Activated CD8-positive, alpha-beta T cell treated with anti-CD3 and anti-CD28 coated beads, Interleukin-2, amount 10 ng/mL, durations not matched to agents 7 days and 5 days (primary cell): Measurements from ENCODE around the gene WWOX. TPM values are rescaled to one million over a fixed set of nuclear protein-coding genes. Genes with fewer than 3 reads are reported as not detected.

Source experiments
- ATAC-seq: fragments of 150-1000 bp; cut with Tn5 transposase; one replicate; pipeline ENCODE4 v1.10.0; 2021; ENCODE audit warnings: moderate library complexity
- CTCF ChIA-PET: fragments of 350-600 bp; sonication (Branson Sonifier 250); formaldehyde crosslinking; loops from one replicate; lab custom pipeline; 2021; ENCODE audit warnings: antibody characterized with exemption; lab: Charles Lee
- POLR2A ChIA-PET: fragments of 350-600 bp; sonication (Branson Sonifier 250); formaldehyde crosslinking; loops from one replicate; lab custom pipeline; 2021; ENCODE audit warnings: antibody characterized with exemption; lab: Charles Lee
- DNase-seq: peaks from one replicate; pipeline ENCODE4 v3.0.0-alpha.2; 2020
- H3K27ac Mint-ChIP-seq: one replicate; pipeline ENCODE4 v1.8.0; 2021; ENCODE audit warnings: mild to moderate bottlenecking, mixed read lengths
- H3K27me3 Mint-ChIP-seq: one replicate; pipeline ENCODE4 v1.8.0; 2021; ENCODE audit warnings: low read depth, mixed read lengths
- H3K36me3 Mint-ChIP-seq: one replicate; pipeline ENCODE4 v1.8.0; 2021; ENCODE audit warnings: low read depth, mixed read lengths
- H3K4me1 Mint-ChIP-seq: one replicate; pipeline ENCODE4 v1.8.0; 2021; ENCODE audit warnings: low read depth, mixed read lengths
- H3K4me3 Mint-ChIP-seq: one replicate; pipeline ENCODE4 v1.8.0; 2021; ENCODE audit warnings: mild to moderate bottlenecking, mixed read lengths
- H3K9me3 Mint-ChIP-seq: one replicate; pipeline ENCODE4 v1.8.0; 2022; ENCODE audit warnings: mixed read lengths; ENCODE audit not compliant: insufficient read depth
- total RNA-seq, 2 experiments: library from RNA; stranded (reverse); gene quantifications; one replicate each; pipeline ENCODE4 v1.2.3, GENCODE V29; 2021

Gene WWOX
- total RNA-seq, 2 experiments from 2014 or later = 34.4 to 34.9 TPM

- H3K4me1 Mint-ChIP-seq = no peaks in the 10 kb centered on the region
- H3K4me3 Mint-ChIP-seq = no peak overlapping the region
- ATAC-seq = no peak
- POLR2A ChIA-PET = no interaction called here
- peaks cover 3% of the 10 kb centered on the region for H3K9me3 Mint-ChIP-seq
- H3K36me3 Mint-ChIP-seq = no peaks in the 10 kb centered on the region
- H3K27me3 Mint-ChIP-seq = no peaks in the 10 kb centered on the region
- DNase-seq = no peak
- CTCF ChIA-PET = interaction anchor here (1.6 kb wide), 1 partner anchor 22 kb away, joined by 4 read pairs; no protein-coding TSS in a partner anchor
- no peak overlapping the region for H3K27ac Mint-ChIP-seq
These were observed 752.7 kb downstream of the WWOX start for GRCh38 chr16:78852081-78852635.

- H3K36me3 Mint-ChIP-seq = no peaks in the 10 kb centered on the region
- no peak overlapping the region for H3K27ac Mint-ChIP-seq
- no peaks in the 10 kb centered on the region for H3K27me3 Mint-ChIP-seq
- ATAC-seq (no peak), DNase-seq (no peak)
- POLR2A ChIA-PET = no interaction called here
- H3K4me1 Mint-ChIP-seq = no peaks in the 10 kb centered on the region
- CTCF ChIA-PET = no interaction called here
- no peak overlapping the region for H3K4me3 Mint-ChIP-seq
- H3K9me3 Mint-ChIP-seq = no peaks in the 10 kb centered on the region
These were observed 762.6 kb downstream of the WWOX start for GRCh38 chr16:78862022-78862421.

- no peaks in the 10 kb centered on the region for H3K36me3 Mint-ChIP-seq
- no peak overlapping the region for H3K4me3 Mint-ChIP-seq
- H3K9me3 Mint-ChIP-seq = no peaks in the 10 kb centered on the region
- no peaks in the 10 kb centered on the region for H3K4me1 Mint-ChIP-seq
- ChIA-PET CTCF (no interaction called here), POLR2A (no interaction called here)
- DNase-seq (no peak), ATAC-seq (no peak)
- no peak overlapping the region for H3K27ac Mint-ChIP-seq
- no peaks in the 10 kb centered on the region for H3K27me3 Mint-ChIP-seq
These were observed 767.1 kb downstream of the WWOX start for GRCh38 chr16:78866521-78866920.

- Mint-ChIP-seq H3K27ac (no peak overlapping the region), H3K27me3 (no peaks in the 10 kb centered on the region), H3K36me3 (no peaks in the 10 kb centered on the region), H3K4me1 (no peaks in the 10 kb centered on the region), H3K4me3 (no peak overlapping the region), H3K9me3 (no peaks in the 10 kb centered on the region)
- POLR2A ChIA-PET = no interaction called here
- ATAC-seq = no peak
- CTCF ChIA-PET = no interaction called here
- DNase-seq = no peak
These were observed 770.0 kb downstream of the WWOX start for GRCh38 chr16:78869492-78869891.

GRCh38 chr16:78871241-78871640, 771.8 kb downstream of the WWOX start:
- H3K4me1 Mint-ChIP-seq = no peaks in the 10 kb centered on the region
- no peaks in the 10 kb centered on the region for H3K36me3 Mint-ChIP-seq
- H3K9me3 Mint-ChIP-seq = no peaks in the 10 kb centered on the region
- no peak overlapping the region for H3K4me3 Mint-ChIP-seq
- ATAC-seq (no peak), DNase-seq (no peak)
- no peak overlapping the region for H3K27ac Mint-ChIP-seq
- POLR2A ChIA-PET = no interaction called here
- no peaks in the 10 kb centered on the region for H3K27me3 Mint-ChIP-seq
- CTCF ChIA-PET = no interaction called here

- Mint-ChIP-seq H3K27ac (no peak overlapping the region), H3K36me3 (no peaks in the 10 kb centered on the region), H3K4me1 (no peaks in the 10 kb centered on the region), H3K4me3 (no peak overlapping the region), H3K27me3 (no peaks in the 10 kb centered on the region), H3K9me3 (no peaks in the 10 kb centered on the region)
- POLR2A ChIA-PET = no interaction called here
- DNase-seq = no peak
- ATAC-seq = no peak
- CTCF ChIA-PET = no interaction called here
These were observed 777.2 kb downstream of the WWOX start for GRCh38 chr16:78876671-78877070.

- DNase-seq (no peak), ATAC-seq (no peak)
- Mint-ChIP-seq H3K4me3 (no peak overlapping the region), H3K9me3 (no peaks in the 10 kb centered on the region), H3K36me3 (no peaks in the 10 kb centered on the region), H3K27me3 (no peaks in the 10 kb centered on the region), H3K4me1 (no peaks in the 10 kb centered on the region), H3K27ac (no peak overlapping the region)
- ChIA-PET CTCF (no interaction called here), POLR2A (interaction anchor here (0.6 kb wide), 1 partner anchor 10 kb away, joined by 3 read pairs; no protein-coding TSS in a partner anchor)
These were observed 777.7 kb downstream of the WWOX start for GRCh38 chr16:78877114-78877655.

GRCh38 chr16:78878570-78878969, 779.1 kb downstream of the WWOX start:
- ChIA-PET CTCF (no interaction called here), POLR2A (interaction anchor here (0.6 kb wide), 1 partner anchor 922 kb away, joined by 5 read pairs; no protein-coding TSS in a partner anchor)
- Mint-ChIP-seq H3K36me3 (no peaks in the 10 kb centered on the region), H3K4me1 (no peaks in the 10 kb centered on the region), H3K9me3 (no peaks in the 10 kb centered on the region), H3K27me3 (no peaks in the 10 kb centered on the region), H3K27ac (no peak overlapping the region), H3K4me3 (no peak overlapping the region)
- ATAC-seq = no peak
- no peak for DNase-seq

GRCh38 chr16:78879011-78879410, 779.6 kb downstream of the WWOX start:
- Mint-ChIP-seq H3K36me3 (no peaks in the 10 kb centered on the region), H3K27ac (no peak overlapping the region), H3K4me1 (no peaks in the 10 kb centered on the region), H3K4me3 (no peak overlapping the region), H3K9me3 (no peaks in the 10 kb centered on the region), H3K27me3 (no peaks in the 10 kb centered on the region)
- ATAC-seq = no peak
- no peak for DNase-seq
- POLR2A ChIA-PET = interaction anchor here (0.6 kb wide), 1 partner anchor 922 kb away, joined by 5 read pairs; no protein-coding TSS in a partner anchor
- CTCF ChIA-PET = no interaction called here

GRCh38 chr16:78882150-78882549, 782.7 kb downstream of the WWOX start:
- no peak overlapping the region for H3K27ac Mint-ChIP-seq
- H3K27me3 Mint-ChIP-seq = no peaks in the 10 kb centered on the region
- H3K4me1 Mint-ChIP-seq = no peaks in the 10 kb centered on the region

GRCh38 chr16:78882751-78883150, 783.3 kb downstream of the WWOX start:
- H3K36me3 Mint-ChIP-seq = no peaks in the 10 kb centered on the region
- H3K4me1 Mint-ChIP-seq = no peaks in the 10 kb centered on the region
- CTCF ChIA-PET = no interaction called here
- ATAC-seq (no peak), DNase-seq (no peak)
- no peaks in the 10 kb centered on the region for H3K27me3 Mint-ChIP-seq
- POLR2A ChIA-PET = no interaction called here
- H3K9me3 Mint-ChIP-seq = no peaks in the 10 kb centered on the region
- no peak overlapping the region for H3K27ac Mint-ChIP-seq
- H3K4me3 Mint-ChIP-seq = no peak overlapping the region

More at GRCh38 chr16:78882150-78882549, 782.7 kb downstream of the WWOX start:
- ChIA-PET CTCF (no interaction called here), POLR2A (no interaction called here)
- Mint-ChIP-seq H3K4me3 (no peak overlapping the region), H3K9me3 (no peaks in the 10 kb centered on the region), H3K36me3 (no peaks in the 10 kb centered on the region)
- no peak for DNase-seq
- ATAC-seq = no peak

GRCh38 chr16:78884204-78884603, 784.8 kb downstream of the WWOX start:
- no peaks in the 10 kb centered on the region for H3K9me3 Mint-ChIP-seq
- H3K27me3 Mint-ChIP-seq = no peaks in the 10 kb centered on the region
- DNase-seq (no peak), ATAC-seq (no peak)
- ChIA-PET CTCF (no interaction called here), POLR2A (no interaction called here)
- no peak overlapping the region for H3K4me3 Mint-ChIP-seq
- no peaks in the 10 kb centered on the region for H3K36me3 Mint-ChIP-seq
- H3K4me1 Mint-ChIP-seq = no peaks in the 10 kb centered on the region
- no peak overlapping the region for H3K27ac Mint-ChIP-seq
